ENCODE measurements around the gene ZNF439. TPM values are rescaled to one million over a fixed set of nuclear protein-coding genes. Genes with fewer than 3 reads are reported as not detected.
"Not testable (repeated sequence)": the region's sequence is repeated elsewhere in the genome, so short reads cannot be mapped to it uniquely, and the experiment has no call there.

Gene ZNF439
- total and polyA plus RNA-seq, 2 of the 8 experiments (the other 6 are each of a cell fraction or from before 2014, with no cell fraction given), result 0.09 TPM; not detected in 1

DNA sequence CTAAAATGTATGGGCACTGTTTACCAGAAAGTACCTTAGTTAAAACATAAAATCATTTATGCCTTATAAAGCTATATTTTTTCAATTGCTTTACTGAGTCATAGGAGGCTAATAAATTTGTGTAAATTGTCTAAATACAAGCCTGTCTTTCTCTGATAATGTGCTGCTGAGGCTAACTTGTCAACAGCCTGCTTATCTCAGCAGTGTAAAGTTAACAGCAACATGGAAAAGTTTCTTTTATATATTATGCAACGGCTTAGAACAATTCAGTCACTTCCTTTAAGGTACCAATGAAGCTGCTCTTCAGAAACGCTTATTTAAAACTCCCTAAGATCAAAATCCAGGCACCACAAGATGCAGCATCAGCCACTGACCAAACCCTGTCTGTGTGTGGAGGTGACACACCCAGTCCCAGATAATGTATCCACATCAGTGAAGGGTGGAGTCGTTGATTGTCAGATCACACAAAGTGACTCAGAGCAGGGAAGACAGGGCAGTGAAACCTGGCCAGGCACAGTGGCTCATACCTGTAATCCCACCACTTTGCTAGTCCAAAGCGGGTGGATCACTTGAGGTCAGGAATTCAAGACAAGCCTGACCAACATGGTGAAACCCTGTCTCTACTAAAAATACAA lies 66.0 kb downstream of the ZNF439 start:
- H3K23ac ChIP-seq (ENCODE audit: insufficient read length); H2BK5ac ChIP-seq (ENCODE audit: low read depth, low read length); H3K14ac ChIP-seq (ENCODE audit: insufficient read length); FAIRE-seq; H2BK20ac ChIP-seq (ENCODE audit: low read length); H3K4me2 ChIP-seq (ENCODE audit: insufficient read depth in 1 of 2, low read depth in 2 of 2, low read length in 2 of 2); H2BK15ac ChIP-seq (ENCODE audit: low read length); H4K5ac ChIP-seq (ENCODE audit: insufficient read length, low read depth, low read length); H3K27ac ChIP-seq (ENCODE audit: low read depth, low read length); H3K4ac ChIP-seq (replicated peaks; ENCODE audit: insufficient read length, low read depth, low read length); H3K23me2 ChIP-seq (ENCODE audit: low read depth, low read length); H2AFZ ChIP-seq (ENCODE audit: low read length); H3K79me2 ChIP-seq (ENCODE audit: control insufficient read depth in 1 of 2, insufficient read depth in 2 of 2, low read length in 2 of 2); DNase-seq (ENCODE audit: low read depth in 1 of 2, low spot score in 2 of 2); H3K27me3 ChIP-seq (replicated peaks in 1 of 4; ENCODE audit: control insufficient read depth in 3 of 4, extremely low read depth in 1 of 4, insufficient read depth in 3 of 4, low read length in 3 of 4); H2BK12ac ChIP-seq (ENCODE audit: low read depth, low read length); H4K8ac ChIP-seq (ENCODE audit: extremely low read depth, insufficient read depth, low read length); H3K9ac ChIP-seq (replicated peaks in 1 of 4; ENCODE audit: extremely low read depth in 1 of 4, low read depth in 3 of 4, low read length in 3 of 4); H2AK5ac ChIP-seq (ENCODE audit: low read depth, low read length); H3K79me1 ChIP-seq (ENCODE audit: low read depth, low read length); H4K20me1 ChIP-seq (replicated peaks in 1 of 2; ENCODE audit: control insufficient read depth in 1 of 2, insufficient read depth in 2 of 2, low read length in 2 of 2); H3K4me1 ChIP-seq (replicated peaks in 1 of 4; ENCODE audit: control insufficient read depth in 3 of 4, insufficient read depth in 4 of 4, low read length in 3 of 4); H3K4me3 ChIP-seq (ENCODE audit: extremely low read depth in 1 of 4, insufficient read depth in 2 of 4, low read depth in 3 of 4, low read length in 4 of 4); H2BK120ac ChIP-seq (replicated peaks; ENCODE audit: low read depth, low read length); H4K91ac ChIP-seq (replicated peaks; ENCODE audit: insufficient read length, low read length); H3K18ac ChIP-seq (ENCODE audit: extremely low read depth, low read length); H3K56ac ChIP-seq (replicated peaks; ENCODE audit: insufficient read length, low read depth, low read length): not testable (repeated sequence)
- CTCF ChIA-PET (ENCODE audit: partially characterized antibody), result interaction anchor here (0.6 to 0.7 kb wide), 2 partner anchors 9 to 290 kb away, joined by 3 to 4 read pairs; no protein-coding TSS in a partner anchor
- Histone ChIP-seq H3K36me3 (ENCODE audit: control insufficient read depth in 2 of 4, insufficient read depth in 4 of 4, low read length in 3 of 4) (peaks cover 0 to 21% (median 4%) of the 10 kb centered on the region in 4 experiments; a peak in 5 of 8 replicates), H3K9me3 (ENCODE audit: insufficient read depth in 2 of 2, low read depth in 1 of 2, low read length in 1 of 2) (peaks cover 47 to 57% of the 10 kb centered on the region in 2 experiments)
- WGBS, 2 experiments (ENCODE audit: extremely low coverage in 1 of 2, insufficient coverage in 1 of 2, insufficient read length in 1 of 2, insufficient replicate concordance in 2 of 2, low coverage in 1 of 2, low lambda C conversion rate in 2 of 2, missing lambda C conversion rate in 1 of 2), result 85% methylated on average over 4 of the region's 4 CpGs; no CpG with 5 or more reads in 1 of the 2 experiments
- POLR2A ChIA-PET (ENCODE audit: partially characterized antibody), result interaction anchor here (0.6 kb wide), 1 partner anchor 565 kb away, joined by 3 read pairs; no protein-coding TSS in a partner anchor

Other genes with a start within 250 kb of the ZNF439 start
- gene ZNF823, start 109.8 kb upstream of the ZNF439 start, total RNA-seq (2021; fragmentation: NEBNext Ultra II Directional; extraction: Animal tissue kit (Norgen Biotek cat#: 25700)), result 2.4 and 2.9 TPM in 2 replicates
- gene ZNF823, start 109.8 kb upstream of the ZNF439 start, polyA plus RNA-seq (2011; rRNA removed), result 0.73 and 0.93 TPM in 2 replicates
- 0.23 and 0.48 TPM in 2 replicates for gene ZNF441, start 81.7 kb upstream of the ZNF439 start, total RNA-seq (2021; fragmentation: NEBNext Ultra II Directional; extraction: Animal tissue kit (Norgen Biotek cat#: 25700))
- 0.09 and 0.22 TPM in 2 replicates for gene ZNF441, start 81.7 kb upstream of the ZNF439 start, polyA plus RNA-seq (2011; rRNA removed)
- 0.78 and 0.84 TPM in 2 replicates for gene ZNF491, start 50.2 kb upstream of the ZNF439 start, total RNA-seq (2021; fragmentation: NEBNext Ultra II Directional; extraction: Animal tissue kit (Norgen Biotek cat#: 25700))
- gene ZNF491, start 50.2 kb upstream of the ZNF439 start, polyA plus RNA-seq (2011; rRNA removed), result 0.18 and 0.31 TPM in 2 replicates
- 6.5 and 7.9 TPM in 2 replicates for gene ZNF440, start 34.5 kb upstream of the ZNF439 start, total RNA-seq (2021; fragmentation: NEBNext Ultra II Directional; extraction: Animal tissue kit (Norgen Biotek cat#: 25700))
- 0.63 and 0.77 TPM in 2 replicates for gene ZNF440, start 34.5 kb upstream of the ZNF439 start, polyA plus RNA-seq (2011; rRNA removed)
- 21.2 and 22.8 TPM in 2 replicates for gene ZNF69, start 39.1 kb downstream of the ZNF439 start, total RNA-seq (2021; fragmentation: NEBNext Ultra II Directional; extraction: Animal tissue kit (Norgen Biotek cat#: 25700))
- gene ZNF69, start 39.1 kb downstream of the ZNF439 start, polyA plus RNA-seq (2011; rRNA removed), result 5.6 and 6.3 TPM in 2 replicates
- gene ZNF700, start 76.4 kb downstream of the ZNF439 start, total RNA-seq (2021; fragmentation: NEBNext Ultra II Directional; extraction: Animal tissue kit (Norgen Biotek cat#: 25700)), result 9.4 and 10.5 TPM in 2 replicates
- gene ZNF700, start 76.4 kb downstream of the ZNF439 start, polyA plus RNA-seq (2011; rRNA removed), result 1.5 and 3.0 TPM in 2 replicates
- gene ZNF763, start 116.3 kb downstream of the ZNF439 start, total RNA-seq (2021; fragmentation: NEBNext Ultra II Directional; extraction: Animal tissue kit (Norgen Biotek cat#: 25700)), result 1.7 TPM in 2 replicates
- 0.39 and 0.46 TPM in 2 replicates for gene ZNF763, start 116.3 kb downstream of the ZNF439 start, polyA plus RNA-seq (2011; rRNA removed)
- 1.4 and 1.8 TPM in 2 replicates for gene ZNF433, start 187.0 kb downstream of the ZNF439 start, total RNA-seq (2021; fragmentation: NEBNext Ultra II Directional; extraction: Animal tissue kit (Norgen Biotek cat#: 25700))
- gene ZNF433, start 187.0 kb downstream of the ZNF439 start, polyA plus RNA-seq (2011; rRNA removed), result 0.68 and 0.71 TPM in 2 replicates
- 9.1 and 9.5 TPM in 2 replicates for gene ZNF878, start 204.2 kb downstream of the ZNF439 start, total RNA-seq (2021; fragmentation: NEBNext Ultra II Directional; extraction: Animal tissue kit (Norgen Biotek cat#: 25700))
- gene ZNF878, start 204.2 kb downstream of the ZNF439 start, polyA plus RNA-seq (2011; rRNA removed), result 0.57 and 0.91 TPM in 2 replicates
- 9.4 and 9.8 TPM in 2 replicates for gene ZNF844, start 216.0 kb downstream of the ZNF439 start, total RNA-seq (2021; fragmentation: NEBNext Ultra II Directional; extraction: Animal tissue kit (Norgen Biotek cat#: 25700))
- gene ZNF844, start 216.0 kb downstream of the ZNF439 start, polyA plus RNA-seq (2011; rRNA removed), result 2.7 and 3.1 TPM in 2 replicates

All from H1 (cell line).